SK-N-SH (cell line): ENCODE measurements around the gene CELF4. TPM values are rescaled to one million over a fixed set of nuclear protein-coding genes. Genes with fewer than 3 reads are reported as not detected.
A peak's percentile ranks its signal among the peaks of the same experiment; 100 is the strongest.

Experiments
- CTCF ChIA-PET: fragments of 300-600, 350-600 bp; formaldehyde crosslinking; extraction: SDS; loops from one replicate; lab custom pipeline; 2021; lab: Yijun Ruan, JAX
- POLR2A ChIA-PET: fragments of 350-600 bp; sonication (Branson Sonifier 250); formaldehyde crosslinking; extraction: SDS; loops from one replicate; lab custom pipeline; 2020; ENCODE audit warnings: antibody characterized with exemption, inconsistent platforms; lab: Yijun Ruan, JAX
- DNase-seq: peaks from one replicate; pipeline ENCODE4 v3.0.0; 2012
- H2AFZ ChIP-seq: fragments of 200-600 bp; sonication (generic); 2 replicates; pipeline ENCODE4 v1.8.1; 2016; ENCODE audit warnings: antibody characterized with exemption, mild to moderate bottlenecking, low read depth
- H3F3A ChIP-seq: fragments of 200-600 bp; sonication (generic); replicated peaks from 2 replicates; pipeline ENCODE3; 2016; ENCODE audit warnings: antibody characterized with exemption, mild to moderate bottlenecking; ENCODE audit not compliant: insufficient read depth
- H3K27ac ChIP-seq, 2 experiments: fragments of 200-500 bp in 1 of 2; fragments of 200-600 bp in 1 of 2; sonication (Bioruptor generic) in 1 of 2; sonication (generic), shearing (Covaris generic) in 1 of 2; 2 replicates each; pipeline versions ENCODE4 v1.5.1 to v1.6.1; 2014 to 2016; ENCODE audit warnings: low read depth in 2 of 2, inconsistent platforms in 1 of 2, low read length in 1 of 2, mild to moderate bottlenecking in 1 of 2, mixed read lengths in 1 of 2
- H3K27me3 ChIP-seq: fragments of 200-600 bp; sonication (generic), shearing (Covaris generic); 2 replicates; pipeline ENCODE4 v1.6.1; 2016; ENCODE audit warnings: mixed run types; ENCODE audit not compliant: insufficient read depth
- H3K36me3 ChIP-seq, 2 experiments: fragments of 200-500 bp in 1 of 2; fragments of 200-600 bp in 1 of 2; sonication (Bioruptor generic) in 1 of 2; sonication (generic) in 1 of 2; replicated peaks in 1 of 2; 2 replicates each; pipeline versions ENCODE3 to v1.5.1; 2014 to 2016; ENCODE audit warnings: low read length in 1 of 2, mild to moderate bottlenecking in 1 of 2; ENCODE audit not compliant: insufficient read depth in 2 of 2, control insufficient read depth in 1 of 2
- H3K4me1 ChIP-seq, 2 experiments: fragments of 200-500 bp in 1 of 2; fragments of 200-600 bp in 1 of 2; sonication (Bioruptor generic) in 1 of 2; sonication (generic), shearing (Covaris generic) in 1 of 2; 2 replicates each; pipeline versions ENCODE4 v1.5.1 to v1.6.1; 2014 to 2016; ENCODE audit warnings: low read depth in 1 of 2, low read length in 1 of 2, mixed run types in 1 of 2; ENCODE audit not compliant: insufficient read depth in 2 of 2, control insufficient read depth in 1 of 2
- H3K4me2 ChIP-seq: fragments of 200-600 bp; sonication (generic), shearing (Covaris generic); 2 replicates; pipeline ENCODE4 v1.6.1; 2017; ENCODE audit warnings: mixed run types
- H3K4me3 ChIP-seq, 2 experiments: fragments of 200-500 bp in 1 of 2; fragments of 200-600 bp in 1 of 2; sonication (Bioruptor generic) in 1 of 2; sonication (generic), shearing (Covaris generic) in 1 of 2; 2 replicates each; pipeline versions ENCODE4 v1.5.1 to v1.8.1; 2014 to 2016; ENCODE audit warnings: low read depth in 2 of 2, inconsistent platforms in 1 of 2, low read length in 1 of 2, mild to moderate bottlenecking in 1 of 2, mixed read lengths in 1 of 2, moderate library complexity in 1 of 2
- H3K79me2 ChIP-seq: fragments of 200-600 bp; sonication (generic); 2 replicates; pipeline ENCODE4 v1.8.1; 2017; ENCODE audit warnings: mild to moderate bottlenecking; ENCODE audit not compliant: insufficient read depth
- H3K9ac ChIP-seq: fragments of 200-600 bp; sonication (generic); 2 replicates; pipeline ENCODE4 v1.6.1; 2017; ENCODE audit warnings: mixed run types
- H3K9me2 ChIP-seq: fragments of 200-600 bp; sonication (generic); 2 replicates; pipeline ENCODE4 v1.6.1; 2017; ENCODE audit warnings: mixed run types
- H3K9me3 ChIP-seq: fragments of 200-600 bp; sonication (generic); 2 replicates; pipeline ENCODE4 v1.6.1; 2017; ENCODE audit warnings: mixed run types, mild to moderate bottlenecking, moderate library complexity
- H4K20me1 ChIP-seq: fragments of 200-600 bp; sonication (generic); 2 replicates; pipeline ENCODE4 v1.6.1; 2017; ENCODE audit warnings: mild to moderate bottlenecking, mixed run types; ENCODE audit not compliant: insufficient read depth
- CHD2 ChIP-seq: fragments of 150-350 bp; IDR thresholded peaks from 2 replicates; pipeline ENCODE4 v1.6.1; 2018; ENCODE audit warnings: low read length; ENCODE audit not compliant: partially characterized antibody
- CTCF ChIP-seq: fragments of 200-600 bp; sonication (generic); IDR thresholded peaks from 2 replicates; pipeline ENCODE4 v1.6.1; 2017; ENCODE audit warnings: antibody characterized with exemption, mild to moderate bottlenecking, moderate library complexity
- EP300 ChIP-seq, 2 experiments: IDR thresholded peaks; 2 replicates each; pipeline versions ENCODE4 v1.4.0 to v1.6.1; 2012; ENCODE audit warnings: borderline replicate concordance in 1 of 2, low read depth in 1 of 2, low read length in 1 of 2
- EZH2phosphoT487 ChIP-seq: fragments of 200-600 bp; sonication (generic); IDR thresholded peaks from 2 replicates; pipeline ENCODE4 v1.6.1; 2017; ENCODE audit warnings: low read depth, mixed run types, mild to moderate bottlenecking, antibody characterized with exemption, moderate library complexity, borderline replicate concordance
- FOSL2 ChIP-seq: IDR thresholded peaks from 2 replicates; pipeline ENCODE4 v1.4.0; 2012; ENCODE audit warnings: low read depth, mild to moderate bottlenecking, moderate library complexity, borderline replicate concordance
- GATA2 ChIP-seq: sonication (generic); formaldehyde crosslinking; IDR thresholded peaks from 2 replicates; pipeline ENCODE4 v1.5.0; 2020; ENCODE audit warnings: mild to moderate bottlenecking, missing genetic modification reagents
- JUND ChIP-seq: IDR thresholded peaks from 2 replicates; pipeline ENCODE4 v1.4.0; 2012
- MAX ChIP-seq: IDR thresholded peaks from 2 replicates; pipeline ENCODE4 v1.4.0; 2012; ENCODE audit warnings: low read depth
- RCOR1 ChIP-seq: fragments of 150-350 bp; IDR thresholded peaks from 2 replicates; pipeline ENCODE4 v1.6.1; 2017; ENCODE audit warnings: antibody characterized with exemption, low read length
- REST ChIP-seq: IDR thresholded peaks from 2 replicates; pipeline ENCODE4 v1.6.1; 2012; ENCODE audit warnings: mild to moderate bottlenecking, low read depth, low read length, moderate library complexity
- RXRA ChIP-seq: IDR thresholded peaks from 2 replicates; pipeline ENCODE4 v1.4.0; 2012; ENCODE audit warnings: low read depth, mild to moderate bottlenecking, borderline replicate concordance
- SIN3A ChIP-seq: IDR thresholded peaks from 2 replicates; pipeline ENCODE4 v1.6.1; 2012; ENCODE audit warnings: low read depth, mild to moderate bottlenecking, low read length, moderate library complexity, borderline replicate concordance
- TAF1 ChIP-seq: IDR thresholded peaks from 2 replicates; pipeline ENCODE4 v1.6.1; 2012; ENCODE audit warnings: low read depth, mild to moderate bottlenecking, low read length, moderate library complexity, borderline replicate concordance
- TEAD4 ChIP-seq: IDR thresholded peaks from 2 replicates; pipeline ENCODE4 v1.4.0; 2012; ENCODE audit warnings: mild to moderate bottlenecking, borderline replicate concordance; ENCODE audit not compliant: insufficient read depth
- USF1 ChIP-seq: IDR thresholded peaks from 2 replicates; pipeline ENCODE4 v1.4.0; 2012; ENCODE audit warnings: low read depth, borderline replicate concordance
- USF2 ChIP-seq: fragments of 150-350 bp; IDR thresholded peaks from 2 replicates; pipeline ENCODE4 v1.6.1; 2017; ENCODE audit warnings: antibody characterized with exemption, low read length, low read depth, borderline replicate concordance
- YY1 ChIP-seq: IDR thresholded peaks from 2 replicates; pipeline ENCODE4 v1.4.0; 2012; ENCODE audit warnings: low read depth, mild to moderate bottlenecking
- ZBTB33 ChIP-seq: IDR thresholded peaks from 2 replicates; pipeline ENCODE4 v1.4.0; 2012; ENCODE audit warnings: low read depth, borderline replicate concordance
- WGBS: methylation state at CpG from one replicate; pipeline ENCODE4 v1.1.6; 2017; ENCODE audit warnings: low lambda C conversion rate; 5-methylcytosine and 5-hydroxymethylcytosine counted together
- polyA plus RNA-seq, 3 experiments: library from polyadenylated mRNA; depleted of rRNA; stranded (reverse); fragments of >200 nt; gene quantifications; 2 replicates each; pipeline ENCODE4 v1.2.3, GENCODE V29; 2012

Gene CELF4
- polyA plus RNA-seq, 1 of the 3 experiments (the other 2 are of a cell fraction): 0.26 TPM

GRCh38 chr18:37567061-37567993 lies 1.7 kb upstream of the CELF4 start:
- CTCF ChIA-PET: interaction anchor here (1.4 to 3.0 kb wide), 7 partner anchors 10 to 212 kb away, joined by 3 to 9 read pairs (median 4); no protein-coding TSS in a partner anchor
- POLR2A ChIA-PET: interaction anchor here (0.6 to 1.4 kb wide), 6 partner anchors 8 to 730 kb away, joined by 3 to 9 read pairs (median 3); no protein-coding TSS in a partner anchor
- Histone ChIP-seq H3K4me3 (peak overlapping the region; percentile 46 to 54), H2AFZ (0 out of 2 replicates have a peak overlapping the region, but pooled peaks have one; percentile 63), H3F3A (no peaks in the 10 kb centered on the region), H3K9me2 (no peaks in the 10 kb centered on the region)
- DNase-seq: peak; percentile 75
- TF ChIP-seq YY1: no peak
- TF ChIP-seq EP300 (IDR thresholded peaks at IDR 0.05; ENCODE audit: borderline replicate concordance in 1 of 2, low read depth in 1 of 2, low read length in 1 of 2): no peak
- TF ChIP-seq RCOR1: no peak
- TF ChIP-seq JUND: no peak
- TF ChIP-seq ZBTB33: no peak
- no peak for TF ChIP-seq SIN3A
- no peak for TF ChIP-seq USF2
- no peak for TF ChIP-seq MAX
- TF ChIP-seq USF1: no peak
- no peak for TF ChIP-seq EZH2phosphoT487
- no peak for TF ChIP-seq FOSL2
- no peak for TF ChIP-seq CHD2
- no peak for TF ChIP-seq GATA2 (CRISPR knock-in tag)
- TF ChIP-seq TEAD4: no peak
- no peak for TF ChIP-seq RXRA
- TF ChIP-seq CTCF: no peak
- no peak for TF ChIP-seq REST
- no peak for TF ChIP-seq TAF1
- TF ChIP-seq, all 33 proteins: peak for 0
- no peak overlapping the region for H3K9ac ChIP-seq
- 48% methylated on average over 20 of the region's 72 CpGs for WGBS
- H3K79me2 ChIP-seq: no peaks in the 10 kb centered on the region
- H3K27me3 ChIP-seq: peaks cover 18% of the 10 kb centered on the region
- no peaks in the 10 kb centered on the region for H3K9me3 ChIP-seq
- H3K4me2 ChIP-seq: peak overlapping the region; percentile 81
- no peak overlapping the region; a peak in 1 of 4 replicates for H3K27ac ChIP-seq
- H3K4me1 ChIP-seq: peaks cover 0 to 10% of the 10 kb centered on the region in 2 experiments; a peak in 2 of 4 replicates
- no peaks in the 10 kb centered on the region for H4K20me1 ChIP-seq
- no peaks in the 10 kb centered on the region for H3K36me3 ChIP-seq
